Kidney tubule cell (primary cell): ENCODE results near the gene IFI27L2.
A peak's percentile ranks its signal among the peaks of the same experiment; 100 is the strongest.

Source experiments
- DNase-seq: peaks from one replicate; pipeline ENCODE4 v3.0.0-alpha.2; 2018; ENCODE audit warnings: low spot score

Gene IFI27L2

GRCh38 chr14:94123296-94123695, 6.1 kb downstream of the IFI27L2 start:
- DNase-seq, result no peak

- no peak for DNase-seq
Observed at GRCh38 chr14:94122438-94122837, 7.0 kb downstream of the IFI27L2 start.

- DNase-seq, result no peak
Observed at GRCh38 chr14:94121485-94121884, 7.9 kb downstream of the IFI27L2 start.

GRCh38 chr14:94120667-94121340, 8.6 kb downstream of the IFI27L2 start:
- DNase-seq, result peak; percentile 6

- no peak for DNase-seq
Observed at GRCh38 chr14:94119071-94119470, 10.3 kb downstream of the IFI27L2 start.

GRCh38 chr14:94117856-94118255, 11.5 kb downstream of the IFI27L2 start:
- no peak for DNase-seq

- DNase-seq, result no peak
Observed at GRCh38 chr14:94116701-94117100, 12.7 kb downstream of the IFI27L2 start.

- DNase-seq, result no peak
Observed at GRCh38 chr14:94115631-94116030, 13.8 kb downstream of the IFI27L2 start.

GRCh38 chr14:94115058-94115591, 14.3 kb downstream of the IFI27L2 start:
- DNase-seq, result no peak

GRCh38 chr14:94114589-94115057, 14.8 kb downstream of the IFI27L2 start:
- no peak for DNase-seq

GRCh38 chr14:94113908-94114588, 15.4 kb downstream of the IFI27L2 start:
- DNase-seq, result peak; percentile 24

- DNase-seq, result peak; percentile 56
Observed at GRCh38 chr14:94113490-94113889, 15.9 kb downstream of the IFI27L2 start.

GRCh38 chr14:94113073-94113472, 16.3 kb downstream of the IFI27L2 start:
- no peak for DNase-seq

- DNase-seq, result no peak
Observed at GRCh38 chr14:94112513-94113063, 16.8 kb downstream of the IFI27L2 start.

- DNase-seq, result no peak
Observed at GRCh38 chr14:94111276-94112095, 17.9 kb downstream of the IFI27L2 start.

GRCh38 chr14:94110552-94111181, 18.7 kb downstream of the IFI27L2 start, which contains the start of gene IFI27:
TSS of gene IFI27 (plus strand) at chr14:94110736.
- DNase-seq, result peak; percentile 78

GRCh38 chr14:94109915-94110250, 19.5 kb downstream of the IFI27L2 start:
- DNase-seq, result no peak

- no peak for DNase-seq
Observed at GRCh38 chr14:94104731-94105130, 24.7 kb downstream of the IFI27L2 start.

- no peak for DNase-seq
Observed at GRCh38 chr14:94103554-94104150, 25.8 kb downstream of the IFI27L2 start.

GRCh38 chr14:94102768-94103482, 26.5 kb downstream of the IFI27L2 start:
- DNase-seq, result no peak

- no peak for DNase-seq
Observed at GRCh38 chr14:94101748-94102147, 27.7 kb downstream of the IFI27L2 start.
